ENCODE data around the gene S100A16.
"Not testable (repeated sequence)": the region's sequence is repeated elsewhere in the genome, so short reads cannot be mapped to it uniquely, and the experiment has no call there.

S100A16 gene

GRCh38 chr1:153562021-153562420 is 50.9 kb downstream of the S100A16 start:
- DNase-seq (ENCODE audit: low spot score) = not testable (repeated sequence)

GRCh38 chr1:153561466-153561985 is 51.4 kb downstream of the S100A16 start:
- DNase-seq (ENCODE audit: low spot score) = no peak

GRCh38 chr1:153560771-153561465 is 52.0 kb downstream of the S100A16 start:
- no peak for DNase-seq (ENCODE audit: low spot score)

- no peak for DNase-seq (ENCODE audit: low spot score)
These were observed 52.7 kb downstream of the S100A16 start for GRCh38 chr1:153560241-153560640.

- no peak for DNase-seq (ENCODE audit: low spot score)
These were observed 55.1 kb downstream of the S100A16 start for GRCh38 chr1:153557877-153558276.
